SK-N-MC (cell line): ENCODE measurements around the gene MACROD2.

Experiments used
- EZH2 ChIP-seq: fragments of 200-600 bp; sonication (generic); IDR thresholded peaks from one replicate; pipeline ENCODE4 v1.6.1; 2017; ENCODE audit warnings: antibody characterized with exemption
- POLR2AphosphoS5 ChIP-seq: IDR thresholded peaks from 2 replicates; pipeline ENCODE4 v1.6.1; 2012; ENCODE audit warnings: mild to moderate bottlenecking, low read depth, low read length, borderline replicate concordance

- TF ChIP-seq POLR2AphosphoS5 (no peak), EZH2 (no peak)
Measured at GRCh38 chr20:14957402-14957801, 962.1 kb downstream of the MACROD2 start.
